HEK293 (cell line): ENCODE data around the gene TMOD2.

Experiments used
- CTCF ChIA-PET: fragments of 350-600 bp; formaldehyde crosslinking; extraction: SDS; loops from one replicate; lab custom pipeline; 2021; ENCODE audit warnings: antibody characterized with exemption; lab: Yijun Ruan, JAX
- POLR2A ChIA-PET: fragments of 300-600 bp; formaldehyde crosslinking; extraction: SDS; loops from one replicate; lab custom pipeline; 2020; ENCODE audit warnings: antibody characterized with exemption, inconsistent platforms; lab: Yijun Ruan, JAX
- H3K27ac ChIP-seq: fragments of 200-500 bp; sonication (Bioruptor generic); 2 replicates; pipeline ENCODE4 v1.5.1; 2014; ENCODE audit warnings: low read depth, low read length, control low read depth, inconsistent platforms; ENCODE audit errors: extremely low read depth
- H3K36me3 ChIP-seq, 2 experiments: fragments of 200-500 bp in 1 of 2; sonication (Bioruptor generic) in 1 of 2; 1 replicate in 1 of 2; 2 replicates in 1 of 2; pipeline ENCODE4 v1.5.1; 2014 to 2017; ENCODE audit warnings: inconsistent platforms in 2 of 2, low read length in 2 of 2; ENCODE audit not compliant: control insufficient read depth in 2 of 2, insufficient read depth in 1 of 2
- H3K4me1 ChIP-seq: fragments of 200-500 bp; sonication (Bioruptor generic); 2 replicates; pipeline ENCODE4 v1.5.1; 2014; ENCODE audit warnings: mild to moderate bottlenecking, low read length, inconsistent platforms; ENCODE audit not compliant: control insufficient read depth, insufficient read depth
- H3K4me3 ChIP-seq: 2 replicates; pipeline ENCODE4 v1.5.1; 2011; ENCODE audit warnings: low read depth, mild to moderate bottlenecking, control low read depth, low read length, moderate library complexity
- H3K9me3 ChIP-seq: fragments of 200-500 bp; sonication (Bioruptor generic); 2 replicates; pipeline ENCODE4 v1.5.1; 2014; ENCODE audit warnings: low read depth, low read length, inconsistent platforms; ENCODE audit not compliant: control insufficient read depth, insufficient read depth
- FEZF1 ChIP-seq: fragments of 450-650 bp; formaldehyde crosslinking; IDR thresholded peaks from 2 replicates; pipeline ENCODE4 v1.5.1; 2016; ENCODE audit warnings: missing biosample characterization, missing genetic modification characterization
- HOXD13 ChIP-seq: sonication (generic); formaldehyde crosslinking; IDR thresholded peaks from 2 replicates; pipeline ENCODE4 v1.8.0; 2022; ENCODE audit warnings: missing genetic modification reagents, borderline replicate concordance
- KLF10 ChIP-seq: fragments of 450-650 bp; IDR thresholded peaks from 2 replicates; pipeline ENCODE4 v1.5.1; 2018; ENCODE audit warnings: missing biosample characterization, mild to moderate bottlenecking, missing genetic modification characterization
- OSR2 ChIP-seq: fragments of 450-650 bp; formaldehyde crosslinking; IDR thresholded peaks from 2 replicates; pipeline ENCODE4 v1.5.1; 2016; ENCODE audit warnings: missing biosample characterization, missing genetic modification characterization
- SALL2 ChIP-seq: fragments of 450-650 bp; formaldehyde crosslinking; IDR thresholded peaks from 2 replicates; pipeline ENCODE4 v1.5.0; 2017; ENCODE audit warnings: missing biosample characterization, mild to moderate bottlenecking, missing genetic modification characterization, borderline replicate concordance
- SCRT1 ChIP-seq: fragments of 450-650 bp; formaldehyde crosslinking; IDR thresholded peaks from 2 replicates; pipeline ENCODE4 v1.5.1; 2016; ENCODE audit warnings: missing biosample characterization, missing genetic modification characterization, borderline replicate concordance
- SETDB1 ChIP-seq: IDR thresholded peaks from one replicate; pipeline ENCODE4 v1.6.1; 2017; ENCODE audit warnings: mild to moderate bottlenecking, low read length, moderate library complexity, mixed read lengths; ENCODE audit not compliant: insufficient read length
- TCF7L2 ChIP-seq: IDR thresholded peaks from 2 replicates; pipeline ENCODE4 v1.6.1; 2011; ENCODE audit warnings: low read depth, mild to moderate bottlenecking, inconsistent platforms, low read length, moderate library complexity, borderline replicate concordance
- TRIM28 ChIP-seq: IDR thresholded peaks from 2 replicates; pipeline ENCODE4 v1.6.1; 2011; ENCODE audit warnings: low read length, control low read depth, borderline replicate concordance
- ZNF10 ChIP-seq: fragments of 450-650 bp; formaldehyde crosslinking; IDR thresholded peaks from 2 replicates; pipeline ENCODE4 v1.5.1; 2017; ENCODE audit warnings: missing biosample characterization, missing genetic modification characterization
- ZNF146 ChIP-seq: fragments of 450-650 bp; formaldehyde crosslinking; IDR thresholded peaks from 2 replicates; pipeline ENCODE4 v1.5.1; 2016; ENCODE audit warnings: missing biosample characterization, missing genetic modification characterization
- ZNF16 ChIP-seq: fragments of 450-650 bp; formaldehyde crosslinking; IDR thresholded peaks from 2 replicates; pipeline ENCODE4 v1.5.1; 2016; ENCODE audit warnings: low read depth, missing biosample characterization, missing genetic modification characterization
- ZNF19 ChIP-seq: fragments of 450-650 bp; formaldehyde crosslinking; IDR thresholded peaks from 2 replicates; pipeline ENCODE4; 2016; ENCODE audit warnings: missing biosample characterization, missing genetic modification characterization, low read depth
- ZNF426 ChIP-seq: fragments of 450-650 bp; formaldehyde crosslinking; IDR thresholded peaks from 2 replicates; pipeline ENCODE4 v1.5.1; 2017; ENCODE audit warnings: missing biosample characterization, missing genetic modification characterization, mild to moderate bottlenecking, inconsistent platforms, moderate library complexity
- ZNF501 ChIP-seq: fragments of 450-650 bp; formaldehyde crosslinking; IDR thresholded peaks from 2 replicates; pipeline ENCODE4 v1.5.1; 2016; ENCODE audit warnings: missing biosample characterization, missing genetic modification characterization
- ZNF521 ChIP-seq: fragments of 450-650 bp; formaldehyde crosslinking; IDR thresholded peaks from 2 replicates; pipeline ENCODE4 v1.5.1; 2017; ENCODE audit warnings: missing biosample characterization, mild to moderate bottlenecking, missing genetic modification characterization
- ZNF529 ChIP-seq: fragments of 450-650 bp; formaldehyde crosslinking; IDR thresholded peaks from 2 replicates; pipeline ENCODE4 v1.5.1; 2017; ENCODE audit warnings: missing genetic modification characterization, missing biosample characterization; ENCODE audit not compliant: insufficient replicate concordance
- ZNF596 ChIP-seq: fragments of 450-650 bp; IDR thresholded peaks from 2 replicates; pipeline ENCODE4 v1.5.0; 2018; ENCODE audit warnings: missing biosample characterization, mild to moderate bottlenecking, missing genetic modification characterization, moderate library complexity
- ZNF776 ChIP-seq: fragments of 450-650 bp; formaldehyde crosslinking; IDR thresholded peaks from 2 replicates; pipeline ENCODE4 v1.5.0; 2017; ENCODE audit warnings: missing biosample characterization, missing genetic modification characterization, borderline replicate concordance
- ZNF837 ChIP-seq: fragments of 450-650 bp; formaldehyde crosslinking; IDR thresholded peaks from 2 replicates; pipeline ENCODE4 v1.5.1; 2016; ENCODE audit warnings: missing biosample characterization, missing genetic modification characterization
- ZSCAN30 ChIP-seq: fragments of 450-650 bp; IDR thresholded peaks from 2 replicates; pipeline ENCODE4 v1.5.1; 2018; ENCODE audit warnings: missing biosample characterization, mild to moderate bottlenecking, missing genetic modification characterization, moderate library complexity
- TF ChIP-seq, protein P1 (sequence below): fragments of 450-650 bp; formaldehyde crosslinking; optimal IDR thresholded peaks from 2 replicates; pipeline ENCODE3; 2016; ENCODE audit warnings: missing biosample characterization, mild to moderate bottlenecking, missing genetic modification characterization
- TF ChIP-seq, protein P2 (sequence below): IDR thresholded peaks from 2 replicates; pipeline ENCODE4 v1.6.1; 2011; ENCODE audit warnings: mild to moderate bottlenecking, low read depth, low read length, borderline replicate concordance
- TF ChIP-seq, protein P3 (sequence below): fragments of 450-650 bp; formaldehyde crosslinking; IDR thresholded peaks from 2 replicates; pipeline ENCODE4 v1.5.1; 2016; ENCODE audit warnings: missing biosample characterization, missing genetic modification characterization
- TF ChIP-seq, protein P4 (sequence below): fragments of 450-650 bp; formaldehyde crosslinking; IDR thresholded peaks from 2 replicates; pipeline ENCODE4 v1.5.1; 2016; ENCODE audit warnings: missing biosample characterization, missing genetic modification characterization, low read depth

The TMOD2 gene

DNA sequence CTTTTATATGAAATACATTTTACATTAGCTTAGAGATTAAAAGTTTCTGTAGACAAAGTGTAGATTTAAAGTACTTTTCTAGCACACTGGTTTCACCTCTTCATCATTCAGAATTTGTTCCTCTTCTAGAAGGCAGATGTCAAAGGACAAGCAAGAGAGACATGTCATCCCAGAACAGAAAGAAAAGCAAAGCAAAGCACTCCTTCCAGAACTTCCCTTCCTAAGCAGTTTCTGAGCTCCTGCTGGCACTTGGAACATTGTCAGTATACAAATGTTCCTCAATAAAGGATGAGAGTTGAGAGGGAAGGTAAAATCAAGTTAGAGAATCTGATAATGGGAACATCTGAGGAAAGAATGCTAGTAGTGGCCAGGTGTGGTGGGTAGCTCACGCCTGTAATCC is 104.2 kb downstream of the TMOD2 start:
- Histone ChIP-seq H3K9me3 (no peaks in the 10 kb centered on the region), H3K36me3 (no peaks in the 10 kb centered on the region), H3K4me3 (no peak overlapping the region), H3K27ac (no peak overlapping the region), H3K4me1 (no peaks in the 10 kb centered on the region)
- ChIA-PET CTCF (interaction anchor here (1.9 kb wide), 1 partner anchor 10 kb away, joined by 4 read pairs; no protein-coding TSS in a partner anchor), POLR2A (no interaction called here)
- TF ChIP-seq FEZF1 (tag by site-specific recombination) (no peak), TCF7L2 (no peak), ZNF521 (tag by site-specific recombination) (no peak), ZNF596 (tag by site-specific recombination) (no peak), TRIM28 (no peak)
- TF ChIP-seq, protein P1, sequence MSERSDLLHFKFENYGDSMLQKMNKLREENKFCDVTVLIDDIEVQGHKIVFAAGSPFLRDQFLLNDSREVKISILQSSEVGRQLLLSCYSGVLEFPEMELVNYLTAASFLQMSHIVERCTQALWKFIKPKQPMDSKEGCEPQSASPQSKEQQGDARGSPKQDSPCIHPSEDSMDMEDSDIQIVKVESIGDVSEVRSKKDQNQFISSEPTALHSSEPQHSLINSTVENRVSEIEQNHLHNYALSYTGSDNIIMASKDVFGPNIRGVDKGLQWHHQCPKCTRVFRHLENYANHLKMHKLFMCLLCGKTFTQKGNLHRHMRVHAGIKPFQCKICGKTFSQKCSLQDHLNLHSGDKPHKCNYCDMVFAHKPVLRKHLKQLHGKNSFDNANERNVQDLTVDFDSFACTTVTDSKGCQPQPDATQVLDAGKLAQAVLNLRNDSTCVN (tag by site-specific recombination), result no peak

DNA sequence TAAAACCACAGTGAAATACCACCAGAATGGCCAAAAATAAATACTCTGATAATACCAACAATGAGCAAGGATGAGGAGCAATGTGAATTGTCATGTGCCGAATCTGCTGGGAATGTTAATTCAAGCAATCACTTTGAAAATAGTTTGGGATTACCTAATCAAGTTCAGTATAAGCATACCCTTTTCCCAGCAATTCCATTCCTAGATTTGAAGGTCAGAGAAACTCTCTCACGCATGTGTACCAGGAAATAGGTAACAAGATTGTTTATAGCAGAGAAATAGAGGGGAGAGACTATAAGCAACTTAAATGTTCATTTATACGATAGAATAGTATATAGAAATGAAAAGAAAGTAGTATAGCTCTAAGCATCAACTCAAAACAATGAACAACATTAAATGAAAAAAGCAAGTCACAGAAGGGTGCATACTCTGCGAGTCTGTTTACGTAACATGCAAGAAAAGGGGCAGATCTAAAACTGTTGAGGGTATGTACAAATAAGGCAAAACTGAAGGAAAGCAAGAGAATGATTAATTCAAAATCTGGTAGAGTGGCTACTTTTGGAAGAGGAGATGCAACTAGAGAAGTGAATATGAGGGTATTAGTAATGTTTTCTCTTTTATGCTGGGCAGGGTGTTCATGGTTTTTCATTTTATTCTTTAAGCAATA is 105.5 kb downstream of the TMOD2 start:
- CTCF ChIA-PET, result interaction anchor here (1.0 to 1.9 kb wide), 2 partner anchors 9 to 11 kb away, joined by 4 read pairs; no protein-coding TSS in a partner anchor
- Histone ChIP-seq H3K4me1 (no peaks in the 10 kb centered on the region), H3K27ac (no peak overlapping the region), H3K9me3 (no peaks in the 10 kb centered on the region), H3K36me3 (no peaks in the 10 kb centered on the region), H3K4me3 (no peak overlapping the region)
- TF ChIP-seq HOXD13 (CRISPR knock-in tag), result no peak
- TF ChIP-seq KLF10, result no peak
- no peak for TF ChIP-seq ZNF426 (tag by site-specific recombination)
- TF ChIP-seq ZNF837 (tag by site-specific recombination), result no peak
- no peak for TF ChIP-seq SALL2 (tag by site-specific recombination)
- no peak for TF ChIP-seq SCRT1 (tag by site-specific recombination)
- TF ChIP-seq ZNF16 (tag by site-specific recombination), result no peak
- TF ChIP-seq ZNF776 (tag by site-specific recombination), result no peak
- TF ChIP-seq ZNF529 (tag by site-specific recombination), result no peak
- TF ChIP-seq, protein P2, sequence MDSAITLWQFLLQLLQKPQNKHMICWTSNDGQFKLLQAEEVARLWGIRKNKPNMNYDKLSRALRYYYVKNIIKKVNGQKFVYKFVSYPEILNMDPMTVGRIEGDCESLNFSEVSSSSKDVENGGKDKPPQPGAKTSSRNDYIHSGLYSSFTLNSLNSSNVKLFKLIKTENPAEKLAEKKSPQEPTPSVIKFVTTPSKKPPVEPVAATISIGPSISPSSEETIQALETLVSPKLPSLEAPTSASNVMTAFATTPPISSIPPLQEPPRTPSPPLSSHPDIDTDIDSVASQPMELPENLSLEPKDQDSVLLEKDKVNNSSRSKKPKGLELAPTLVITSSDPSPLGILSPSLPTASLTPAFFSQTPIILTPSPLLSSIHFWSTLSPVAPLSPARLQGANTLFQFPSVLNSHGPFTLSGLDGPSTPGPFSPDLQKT, result no peak
- no peak for TF ChIP-seq ZNF146 (tag by site-specific recombination)
- POLR2A ChIA-PET, result no interaction called here

DNA sequence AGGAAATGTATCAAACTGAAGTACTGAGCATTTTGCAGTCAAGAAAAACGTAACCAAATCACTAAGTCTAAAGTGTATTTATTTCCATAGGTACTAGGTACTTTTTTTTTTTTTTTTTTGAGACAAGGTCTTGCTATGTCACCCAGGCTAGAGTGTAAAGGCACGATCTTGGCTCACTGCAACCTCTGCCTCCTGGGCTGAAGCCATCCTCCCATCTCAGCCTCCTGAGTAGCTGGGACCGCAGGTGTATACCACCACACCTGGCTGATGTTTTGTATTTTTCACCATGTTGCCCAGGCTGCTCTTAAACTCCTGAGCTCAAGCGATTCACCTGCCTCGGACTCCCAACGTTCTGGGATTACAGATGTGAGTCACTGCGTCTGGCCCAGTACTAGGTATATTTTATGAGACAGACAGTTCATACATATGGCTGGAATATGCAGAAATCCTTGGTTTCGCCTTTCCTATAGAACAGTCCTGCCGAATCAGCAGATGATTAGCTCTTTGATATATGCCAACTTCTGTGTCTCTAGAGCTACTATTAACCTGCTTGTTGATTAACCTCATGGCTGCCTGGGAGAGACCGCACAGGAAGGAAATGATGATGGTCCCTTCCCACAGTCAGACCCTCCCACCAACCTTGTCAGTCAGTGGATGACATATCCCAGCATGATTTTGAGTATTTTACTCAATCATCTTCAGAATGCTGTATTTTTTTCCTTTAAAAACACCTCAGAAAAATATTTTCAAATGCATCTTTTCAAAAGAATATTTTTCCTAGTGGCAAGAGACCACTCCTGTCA is 110.4 kb downstream of the TMOD2 start:
- no peaks in the 10 kb centered on the region for H3K9me3 ChIP-seq
- no peaks in the 10 kb centered on the region for H3K4me1 ChIP-seq
- no peak overlapping the region for H3K4me3 ChIP-seq
- H3K36me3 ChIP-seq, result peaks cover 12 to 13% of the 10 kb centered on the region in 2 experiments
- no peak overlapping the region for H3K27ac ChIP-seq
- POLR2A ChIA-PET, result no interaction called here
- CTCF ChIA-PET, result interaction anchor here (0.5 to 0.8 kb wide), 2 partner anchors 14 to 67 kb away, joined by 3 read pairs; no protein-coding TSS in a partner anchor
- TF ChIP-seq OSR2, result no peak
- no peak for TF ChIP-seq ZNF10 (tag by site-specific recombination)
- no peak for TF ChIP-seq SETDB1
- TF ChIP-seq, protein P3, sequence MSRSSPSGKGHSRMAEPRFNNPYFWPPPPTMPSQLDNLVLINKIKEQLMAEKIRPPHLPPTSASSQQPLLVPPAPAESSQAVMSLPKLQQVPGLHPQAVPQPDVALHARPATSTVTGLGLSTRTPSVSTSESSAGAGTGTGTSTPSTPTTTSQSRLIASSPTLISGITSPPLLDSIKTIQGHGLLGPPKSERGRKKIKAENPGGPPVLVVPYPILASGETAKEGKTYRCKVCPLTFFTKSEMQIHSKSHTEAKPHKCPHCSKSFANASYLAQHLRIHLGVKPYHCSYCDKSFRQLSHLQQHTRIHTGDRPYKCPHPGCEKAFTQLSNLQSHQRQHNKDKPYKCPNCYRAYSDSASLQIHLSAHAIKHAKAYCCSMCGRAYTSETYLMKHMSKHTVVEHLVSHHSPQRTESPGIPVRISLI (tag by site-specific recombination), result no peak
- TF ChIP-seq ZNF19 (tag by site-specific recombination), result no peak
- no peak for TF ChIP-seq SALL2 (tag by site-specific recombination)
- no peak for TF ChIP-seq ZSCAN30 (tag by site-specific recombination)
- TF ChIP-seq ZNF501 (tag by site-specific recombination), result no peak
- TF ChIP-seq, protein P4, sequence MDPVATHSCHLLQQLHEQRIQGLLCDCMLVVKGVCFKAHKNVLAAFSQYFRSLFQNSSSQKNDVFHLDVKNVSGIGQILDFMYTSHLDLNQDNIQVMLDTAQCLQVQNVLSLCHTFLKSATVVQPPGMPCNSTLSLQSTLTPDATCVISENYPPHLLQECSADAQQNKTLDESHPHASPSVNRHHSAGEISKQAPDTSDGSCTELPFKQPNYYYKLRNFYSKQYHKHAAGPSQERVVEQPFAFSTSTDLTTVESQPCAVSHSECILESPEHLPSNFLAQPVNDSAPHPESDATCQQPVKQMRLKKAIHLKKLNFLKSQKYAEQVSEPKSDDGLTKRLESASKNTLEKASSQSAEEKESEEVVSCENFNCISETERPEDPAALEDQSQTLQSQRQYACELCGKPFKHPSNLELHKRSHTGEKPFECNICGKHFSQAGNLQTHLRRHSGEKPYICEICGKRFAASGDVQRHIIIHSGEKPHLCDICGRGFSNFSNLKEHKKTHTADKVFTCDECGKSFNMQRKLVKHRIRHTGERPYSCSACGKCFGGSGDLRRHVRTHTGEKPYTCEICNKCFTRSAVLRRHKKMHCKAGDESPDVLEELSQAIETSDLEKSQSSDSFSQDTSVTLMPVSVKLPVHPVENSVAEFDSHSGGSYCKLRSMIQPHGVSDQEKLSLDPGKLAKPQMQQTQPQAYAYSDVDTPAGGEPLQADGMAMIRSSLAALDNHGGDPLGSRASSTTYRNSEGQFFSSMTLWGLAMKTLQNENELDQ, result no peak
